Peyer's patch (tissue), 4 donors: Measurements from ENCODE around the gene RIMBP2. TPM values are rescaled to one million over a fixed set of nuclear protein-coding genes. Genes with fewer than 3 reads are reported as not detected.

ENCODE experiments used
- DNase-seq, 3 donors: peaks; one replicate each; pipeline ENCODE4 v3.0.0-alpha.2; 2017 to 2019
- H3K27ac ChIP-seq, 4 donors: fragments of 200-600 bp; sonication (generic); one replicate each; pipeline ENCODE4 v1.5.1; 2016 to 2019
- H3K27me3 ChIP-seq, 2 donors: fragments of 200-600 bp; sonication (generic); one replicate each; pipeline ENCODE4 v1.5.1; 2019
- H3K36me3 ChIP-seq, 3 donors: fragments of 200-600 bp; sonication (generic); one replicate each; pipeline ENCODE4 v1.5.1; 2016 to 2019
- H3K4me1 ChIP-seq, 4 donors: fragments of 200-600 bp; sonication (generic); one replicate each; pipeline ENCODE4 v1.5.1; 2016 to 2019
- H3K4me3 ChIP-seq, 4 donors: fragments of 200-600 bp; sonication (generic); 1 replicate in 3 of 4; 2 replicates in 1 of 4; pipeline ENCODE4 v1.5.1; 2016 to 2019; ENCODE audit warnings: mild to moderate bottlenecking in 1 of 4
- H3K9me3 ChIP-seq, 4 donors: fragments of 200-600 bp; sonication (generic); one replicate each; pipeline ENCODE4 v1.5.1; 2016 to 2019; ENCODE audit warnings: mild to moderate bottlenecking in 1 of 4
- CTCF ChIP-seq, 6 experiments: fragments of 450-650 bp in 4 of 6; fragments of 200-600 bp in 2 of 6; sonication (generic) in 1 of 6; IDR thresholded peaks; one replicate each; pipeline ENCODE4 v1.5.1; 2017 to 2019; ENCODE audit warnings: antibody characterized with exemption in 6 of 6, mild to moderate bottlenecking in 3 of 6, moderate library complexity in 1 of 6
- POLR2A ChIP-seq, 2 donors: fragments of 450-650 bp; IDR thresholded peaks; one replicate each; pipeline ENCODE4 v1.5.1; 2017; ENCODE audit warnings: antibody characterized with exemption in 2 of 2, mild to moderate bottlenecking in 2 of 2, moderate library complexity in 2 of 2
- total RNA-seq, 4 donors: library from RNA; depleted of rRNA; stranded (reverse); fragments of >200 nt; gene quantifications; one replicate each; pipeline ENCODE4 v1.1.0, GENCODE V29; 2016

Gene RIMBP2
- total RNA-seq, 4 donors from 2014 or later = 8.8 to 19.8 (median 16.0) TPM

GRCh38 chr12:130656411-130656810 lies 59.7 kb downstream of the RIMBP2 start:
- TF ChIP-seq POLR2A (IDR thresholded peaks at IDR 0.05) (no peak), CTCF (IDR thresholded peaks at IDR 0.05) (no peak)
- no peaks in the 10 kb centered on the region for H3K36me3 ChIP-seq
- no peak overlapping the region for H3K4me3 ChIP-seq
- H3K27me3 ChIP-seq = no peaks in the 10 kb centered on the region
- H3K27ac ChIP-seq = no peak overlapping the region
- DNase-seq = no peak
- H3K4me1 ChIP-seq = no peaks in the 10 kb centered on the region
- H3K9me3 ChIP-seq = peaks cover 0 to 5% (median 0%) of the 10 kb centered on the region in 4 donors

- H3K36me3 ChIP-seq = no peaks in the 10 kb centered on the region
- no peak overlapping the region for H3K27ac ChIP-seq
- DNase-seq = no peak
- no peaks in the 10 kb centered on the region for H3K4me1 ChIP-seq
- TF ChIP-seq CTCF (IDR thresholded peaks at IDR 0.05) (no peak), POLR2A (IDR thresholded peaks at IDR 0.05) (no peak)
- H3K4me3 ChIP-seq = no peak overlapping the region
- no peaks in the 10 kb centered on the region for H3K27me3 ChIP-seq
- peaks cover 0 to 5% (median 0%) of the 10 kb centered on the region in 4 donors for H3K9me3 ChIP-seq
These were observed 60.2 kb downstream of the RIMBP2 start for GRCh38 chr12:130655881-130656280.

GRCh38 chr12:130655010-130655409 lies 61.1 kb downstream of the RIMBP2 start:
- TF ChIP-seq POLR2A (IDR thresholded peaks at IDR 0.05) = no peak
- no peak for TF ChIP-seq CTCF (IDR thresholded peaks at IDR 0.05)
- no peaks in the 10 kb centered on the region for H3K36me3 ChIP-seq
- H3K27me3 ChIP-seq = no peaks in the 10 kb centered on the region
- H3K4me1 ChIP-seq = no peaks in the 10 kb centered on the region
- peaks cover 0 to 5% (median 0%) of the 10 kb centered on the region in 4 donors for H3K9me3 ChIP-seq
- no peak overlapping the region for H3K4me3 ChIP-seq
- H3K27ac ChIP-seq = no peak overlapping the region
- peak in 1 of 3 donors; percentile 51 for DNase-seq

- no peaks in the 10 kb centered on the region for H3K27me3 ChIP-seq
These were observed 64.7 kb downstream of the RIMBP2 start for GRCh38 chr12:130651188-130651959.

GRCh38 chr12:130650131-130650530 lies 66.0 kb downstream of the RIMBP2 start:
- Histone ChIP-seq H3K4me3 (no peak overlapping the region), H3K9me3 (peaks cover 0 to 5% (median 0%) of the 10 kb centered on the region in 4 donors), H3K36me3 (no peaks in the 10 kb centered on the region), H3K27ac (no peak overlapping the region), H3K27me3 (no peaks in the 10 kb centered on the region), H3K4me1 (no peaks in the 10 kb centered on the region)
- TF ChIP-seq CTCF (IDR thresholded peaks at IDR 0.05) (no peak), POLR2A (IDR thresholded peaks at IDR 0.05) (no peak)
- DNase-seq = no peak

More at GRCh38 chr12:130651188-130651959, 64.7 kb downstream of the RIMBP2 start:
- no peak for DNase-seq
- Histone ChIP-seq H3K9me3 (peaks cover 0 to 5% (median 0%) of the 10 kb centered on the region in 4 donors), H3K4me1 (no peaks in the 10 kb centered on the region), H3K27ac (no peak overlapping the region), H3K4me3 (no peak overlapping the region), H3K36me3 (no peaks in the 10 kb centered on the region)
- no peak for TF ChIP-seq POLR2A (IDR thresholded peaks at IDR 0.05)
- TF ChIP-seq CTCF (IDR thresholded peaks at IDR 0.05) = no peak
